Activated naive CD4-positive, alpha-beta T cell (primary cell): ENCODE data around the gene SPAG17.

Experiments used
- DNase-seq, 4 experiments: peaks; one replicate each; lab custom pipeline; 2025; lab: John Stamatoyannopoulos, UW

SPAG17 gene

DNA sequence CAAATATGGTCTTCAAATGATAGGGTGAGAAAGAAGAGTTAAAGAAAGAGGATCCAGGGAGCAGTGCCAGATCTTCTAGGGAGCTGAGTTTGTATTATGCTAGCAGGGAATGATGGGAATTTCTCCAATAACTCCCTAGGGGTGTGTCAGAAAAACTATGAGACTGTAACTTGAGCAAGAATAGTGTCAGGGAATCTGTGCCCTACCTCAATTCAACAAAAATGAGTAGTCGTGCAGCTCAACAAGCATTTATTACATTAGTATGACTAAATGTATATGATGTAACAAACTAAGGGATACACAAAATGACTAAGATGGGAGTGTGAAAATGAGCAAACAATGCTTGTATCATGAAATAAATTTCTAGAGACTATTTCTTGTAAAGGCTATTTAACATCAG is 24.2 kb downstream of the SPAG17 start:
- DNase-seq: no peak

DNA sequence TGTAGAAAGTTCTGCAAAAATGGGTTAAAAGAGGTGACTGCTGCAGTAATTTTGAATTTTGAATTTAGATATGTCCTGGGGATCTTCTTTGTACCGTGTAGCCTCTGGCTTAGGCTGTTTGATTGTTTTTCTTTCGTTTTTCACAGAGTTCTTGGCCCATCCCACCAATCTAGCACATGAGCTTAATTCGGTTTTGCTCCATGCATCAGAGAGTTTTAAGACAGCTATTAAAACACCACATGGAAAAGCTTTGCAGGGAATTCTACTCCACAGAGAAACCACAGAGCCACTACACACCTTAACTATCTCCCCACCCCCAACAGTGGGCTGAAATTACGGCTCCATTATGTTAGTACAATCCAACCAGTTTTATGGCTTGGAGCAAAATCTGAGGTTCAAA is 25.5 kb downstream of the SPAG17 start:
- DNase-seq: no peak

DNA sequence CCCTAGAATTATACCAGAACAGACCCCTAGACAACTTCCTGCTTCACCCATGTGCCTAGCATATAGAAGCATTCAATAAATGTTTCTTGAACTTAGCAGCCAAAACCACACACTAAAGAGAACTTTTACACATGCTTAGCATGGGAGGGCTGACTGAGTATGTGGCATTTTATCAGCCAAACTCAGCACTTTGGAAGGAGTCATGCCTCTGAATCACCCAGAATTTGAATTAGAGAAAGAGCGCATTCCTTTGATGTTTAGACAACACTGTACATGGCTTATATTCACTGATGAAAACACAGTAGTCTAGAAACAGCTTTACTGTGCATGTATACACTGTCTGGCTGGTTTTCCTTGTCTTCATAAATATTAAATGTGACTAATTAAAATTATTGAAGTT is 26.1 kb downstream of the SPAG17 start:
- DNase-seq: no peak

DNA sequence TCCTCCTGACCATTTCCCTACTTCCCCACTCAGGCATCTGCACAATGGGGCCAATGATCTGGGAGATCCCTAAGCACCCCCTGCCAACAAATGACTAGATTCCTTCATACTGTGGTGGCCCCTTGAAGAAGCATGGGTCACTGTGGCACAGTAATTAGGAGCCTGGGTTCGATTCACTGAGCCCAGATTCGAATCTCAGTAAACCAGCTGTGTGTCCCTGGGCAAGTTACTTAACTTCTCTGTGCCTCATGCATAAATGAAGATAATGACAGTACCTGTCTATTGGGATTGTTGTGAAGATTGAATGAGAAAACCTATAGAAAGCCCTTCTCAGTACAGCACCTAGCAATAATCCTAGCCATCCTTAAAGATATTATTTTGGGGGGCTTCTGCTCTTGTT is 27.5 kb downstream of the SPAG17 start:
- no peak for DNase-seq

DNA sequence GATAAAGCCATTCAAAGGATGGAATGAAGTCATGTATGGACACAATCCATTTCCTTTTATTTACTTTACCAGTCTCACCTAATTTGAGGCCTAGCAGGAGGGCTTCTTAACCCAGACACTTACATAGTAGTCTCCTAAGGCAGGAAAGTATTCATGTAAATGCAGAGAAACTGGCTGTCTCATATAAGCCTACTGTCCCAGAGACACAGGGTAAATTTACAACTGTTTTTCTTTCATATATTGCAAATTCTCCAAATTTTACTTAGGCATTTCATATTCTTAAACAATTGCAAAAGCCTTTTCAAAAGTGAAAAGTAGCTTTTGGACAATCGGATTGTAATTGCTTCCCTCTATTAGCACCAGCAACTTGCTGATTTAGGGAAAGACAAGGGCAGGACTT is 29.9 kb downstream of the SPAG17 start:
- DNase-seq: no peak

DNA sequence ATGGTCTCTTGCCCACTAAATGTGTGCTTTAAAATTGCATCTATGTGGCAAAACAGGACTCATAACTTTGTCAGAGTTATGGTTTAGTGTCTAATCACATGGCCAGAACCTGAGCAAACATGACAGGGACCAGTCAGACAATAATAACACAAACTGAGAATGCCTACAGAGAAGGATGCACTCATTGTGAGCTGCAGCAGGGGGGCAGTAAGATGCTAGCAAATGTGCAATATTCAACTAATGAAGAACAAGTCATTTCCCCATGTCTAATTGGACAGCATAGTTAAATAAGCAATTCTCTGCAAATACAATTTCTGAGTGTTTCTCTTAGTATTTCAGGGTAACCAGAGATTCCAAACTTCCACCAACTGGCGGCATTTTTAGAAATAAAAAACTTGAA is 30.8 kb downstream of the SPAG17 start:
- DNase-seq: no peak

DNA sequence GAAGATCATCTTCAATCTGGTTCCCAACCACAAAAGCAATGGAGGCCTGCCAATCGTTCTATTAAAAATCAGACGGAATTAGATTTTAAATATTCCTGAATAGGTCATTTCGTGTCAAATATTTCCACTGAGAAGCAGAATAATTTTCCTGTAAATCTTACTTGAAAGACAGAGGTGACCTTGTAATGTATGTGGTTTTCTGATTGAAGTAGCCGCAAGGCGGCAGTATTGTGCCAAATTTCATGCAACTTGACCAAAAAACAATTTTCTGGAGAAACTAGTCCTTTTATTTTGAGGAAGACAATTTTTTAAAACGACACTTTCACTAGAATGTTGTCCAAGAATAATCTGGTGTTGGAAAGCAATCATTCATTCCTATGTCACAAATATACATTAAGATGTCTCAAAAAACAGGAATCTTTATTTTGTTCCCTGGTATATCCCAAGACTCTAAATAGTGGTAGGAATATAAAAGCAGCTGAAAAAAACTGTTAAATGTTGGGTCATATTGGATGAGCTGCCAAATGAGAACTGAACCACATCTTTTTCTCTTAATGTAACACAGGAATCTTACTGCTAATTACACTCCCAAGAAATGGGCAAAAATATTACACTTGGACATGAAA is 33.6 kb downstream of the SPAG17 start:
- DNase-seq: no peak

DNA sequence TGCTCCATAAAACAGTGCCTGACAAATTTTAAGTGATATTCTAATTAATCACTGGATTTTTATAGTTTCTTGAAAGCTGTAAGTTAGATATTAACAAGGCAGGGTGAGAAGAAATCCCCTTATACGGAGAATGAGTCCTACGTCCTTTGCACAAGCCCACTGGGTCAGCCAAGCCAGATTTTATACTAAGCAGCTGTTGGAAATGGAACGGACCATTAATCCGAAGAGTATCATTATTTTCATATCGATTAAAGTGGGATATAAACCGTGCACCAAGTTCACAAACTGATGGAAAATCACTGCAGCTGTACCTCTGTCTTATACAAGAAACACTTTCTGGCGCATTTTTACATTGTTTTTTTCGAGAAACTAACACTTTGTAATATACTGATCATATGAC is 35.2 kb downstream of the SPAG17 start:
- no peak for DNase-seq

DNA sequence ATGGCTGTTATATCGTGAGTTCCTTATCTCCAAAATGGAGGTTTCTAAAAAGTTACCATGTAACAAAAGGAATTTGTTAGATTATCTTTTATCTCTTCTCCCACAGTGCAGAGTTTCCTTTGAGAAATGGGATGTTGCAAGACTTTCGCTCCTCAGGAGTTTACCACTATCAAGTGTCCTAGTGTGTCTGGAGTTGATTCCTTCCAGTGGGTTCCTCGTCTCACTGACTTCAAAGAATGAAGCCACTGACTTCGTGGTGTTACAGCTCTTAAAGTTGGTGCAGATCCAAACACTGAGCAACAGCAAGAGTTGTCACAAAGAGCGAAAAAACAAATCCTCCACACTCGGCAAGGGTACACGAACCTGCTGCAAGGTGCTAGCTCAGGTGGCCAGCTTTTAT is 37.0 kb downstream of the SPAG17 start:
- no peak for DNase-seq

DNA sequence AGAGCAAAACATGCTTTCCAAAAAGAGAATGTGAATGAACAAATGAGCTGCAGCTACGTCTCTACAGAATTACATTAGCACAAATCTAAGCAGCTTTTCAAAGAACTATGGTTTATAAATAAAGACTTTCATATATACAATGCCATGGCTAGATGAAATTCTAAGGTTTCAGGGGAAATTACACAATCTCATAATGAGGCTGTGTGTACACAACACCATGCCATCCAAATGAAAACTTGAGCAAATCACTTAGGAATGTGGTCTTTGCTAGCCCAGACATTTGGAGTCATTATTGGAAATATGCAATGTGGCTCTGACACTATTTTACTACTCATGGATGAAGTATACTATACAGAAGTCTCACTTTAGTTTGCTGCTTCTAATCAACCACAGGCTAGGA is 37.5 kb downstream of the SPAG17 start:
- no peak for DNase-seq

DNA sequence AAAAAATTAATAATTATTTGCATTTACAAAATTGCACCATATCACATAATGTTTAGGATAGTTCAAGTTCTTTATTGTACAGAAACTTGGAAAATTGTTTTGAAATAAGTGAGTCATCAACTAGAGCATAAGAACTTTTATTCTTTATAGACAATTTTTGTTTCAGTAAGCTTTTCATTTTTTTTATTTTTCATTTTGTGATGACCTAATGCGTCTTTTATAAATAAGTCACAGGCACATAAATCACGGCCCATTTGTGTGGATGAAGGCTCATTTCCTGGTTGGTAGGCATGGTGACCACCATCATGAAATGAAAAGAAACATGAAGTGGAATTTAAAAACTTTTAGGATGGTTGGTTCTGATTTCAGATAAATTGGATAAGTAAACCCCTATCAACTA is 39.3 kb downstream of the SPAG17 start:
- no peak for DNase-seq

DNA sequence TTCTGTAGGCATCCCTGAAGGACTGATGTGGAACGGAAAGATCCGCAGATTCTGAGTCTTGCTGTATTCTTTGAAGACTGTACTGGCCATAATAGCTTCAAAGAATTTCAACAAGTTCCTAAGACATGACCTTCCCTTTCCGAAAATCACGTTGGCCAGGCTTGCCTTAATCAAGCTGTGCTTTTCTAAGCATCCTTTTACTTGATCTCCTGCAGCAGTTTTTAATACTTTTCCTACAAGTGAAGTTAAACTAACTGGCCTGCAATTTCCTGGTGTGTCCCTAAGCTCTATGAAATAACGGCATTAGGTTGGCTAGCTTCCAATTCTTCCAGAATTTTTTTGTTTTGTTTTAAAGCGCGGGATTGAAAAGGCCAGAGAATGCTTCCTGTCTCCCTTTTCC is 40.3 kb downstream of the SPAG17 start:
- no peak for DNase-seq

DNA sequence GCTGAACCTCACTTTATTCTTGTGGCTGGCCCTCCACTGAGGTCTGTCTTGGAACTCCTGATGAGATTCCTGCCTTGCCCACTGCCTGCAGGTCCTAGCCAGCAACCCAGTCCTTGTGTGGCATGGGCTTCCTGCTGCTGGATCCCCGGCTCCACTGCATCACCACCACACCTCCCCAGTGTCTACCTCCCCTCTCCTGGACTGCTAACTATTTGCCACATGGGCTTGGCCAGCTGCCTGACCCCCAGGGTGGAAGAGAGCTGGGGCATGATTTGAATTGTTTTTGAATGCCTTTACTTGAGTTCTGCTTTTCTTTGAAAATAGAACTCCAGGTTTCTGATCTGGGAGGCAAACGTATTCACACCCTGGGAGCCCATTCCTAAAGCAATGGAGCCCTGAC is 41.2 kb downstream of the SPAG17 start:
- no peak for DNase-seq

DNA sequence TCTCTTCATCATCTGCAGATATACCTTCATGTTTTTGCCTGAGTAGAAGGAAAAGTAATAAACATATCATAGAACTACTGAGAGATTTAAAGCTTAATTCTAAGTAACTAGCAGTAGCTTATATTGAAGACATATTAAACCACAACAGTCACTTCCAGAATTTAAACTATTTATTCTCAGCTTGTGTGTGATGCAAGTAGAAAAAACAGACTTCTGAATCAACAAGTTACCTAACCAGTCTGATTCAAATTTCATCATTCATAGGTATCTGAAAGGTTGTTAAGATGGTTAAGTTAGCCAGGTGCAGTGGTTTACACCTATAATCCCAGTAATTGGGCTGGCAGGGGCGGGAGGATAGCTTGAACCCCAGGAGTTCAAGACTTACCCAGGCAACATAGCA is 41.9 kb downstream of the SPAG17 start:
- no peak for DNase-seq

DNA sequence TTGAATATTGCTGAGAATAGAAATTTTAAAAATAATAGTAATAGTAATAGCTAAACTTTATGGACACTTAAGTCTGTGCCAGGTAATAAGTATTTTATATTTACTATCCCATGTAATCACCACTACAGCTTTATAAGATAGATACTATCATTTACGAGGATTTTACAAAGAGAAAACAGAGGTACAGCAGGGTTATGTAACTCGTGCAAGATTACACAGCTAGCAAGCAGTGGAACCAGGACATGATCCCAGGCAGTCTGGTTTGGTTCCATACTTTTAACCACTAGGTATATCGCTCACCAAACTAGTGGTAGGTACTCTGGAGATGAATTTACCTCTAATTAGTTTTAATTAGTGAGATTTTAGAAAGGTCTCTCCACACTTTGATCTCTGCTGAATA is 42.5 kb downstream of the SPAG17 start:
- no peak for DNase-seq

DNA sequence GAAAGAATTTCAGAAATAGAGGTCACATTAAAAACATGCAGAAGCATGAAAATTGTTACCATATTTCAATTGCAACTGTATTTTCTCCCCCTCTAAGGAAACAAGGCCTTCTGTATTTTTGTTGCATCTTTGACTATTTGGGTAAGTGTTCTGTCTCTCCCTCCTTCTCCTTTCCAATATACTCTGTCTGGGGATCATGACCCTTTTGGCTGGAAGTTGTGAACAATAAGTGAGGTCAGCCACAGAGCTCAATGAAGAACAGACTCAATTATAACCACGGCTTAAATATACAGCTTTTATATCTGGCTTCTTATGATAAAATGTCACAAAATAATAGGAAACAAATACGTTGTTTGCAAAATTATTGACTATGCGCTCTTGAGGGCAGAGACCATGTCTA is 47.1 kb downstream of the SPAG17 start:
- no peak for DNase-seq

DNA sequence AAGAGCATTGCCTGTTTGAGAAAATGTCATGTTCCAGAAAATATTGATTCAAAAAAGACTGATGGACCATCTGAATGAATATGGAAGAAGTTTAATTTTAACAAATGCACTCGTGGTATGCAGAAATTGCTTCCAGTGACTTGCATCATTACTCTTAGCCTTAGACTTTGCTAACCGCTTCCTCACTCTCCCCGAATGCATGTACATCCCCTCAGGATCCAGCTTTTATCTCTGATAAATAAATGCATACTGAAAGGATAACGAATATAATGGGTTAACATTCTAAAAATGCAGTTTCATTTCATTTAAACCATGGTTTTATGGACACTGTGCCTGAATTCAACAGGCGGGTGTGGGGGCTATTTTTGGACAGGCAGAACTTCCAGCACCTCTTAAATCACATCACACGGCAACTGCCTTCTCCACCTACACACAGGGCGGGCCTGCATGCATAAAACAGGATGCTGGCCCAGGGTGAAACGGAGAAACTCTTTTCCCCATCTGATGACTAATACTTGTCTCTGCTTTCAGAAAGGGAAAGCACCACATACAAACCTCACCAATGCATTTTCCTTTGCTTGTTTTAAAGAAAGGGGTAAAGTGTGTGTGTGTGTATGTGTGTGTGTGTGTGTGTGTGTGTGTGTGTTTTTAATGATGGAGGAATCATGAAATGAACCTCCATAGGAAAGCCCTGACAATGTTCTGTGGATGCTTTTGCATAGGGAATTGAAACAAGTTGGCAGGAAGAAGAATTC is 48.7 kb downstream of the SPAG17 start:
- DNase-seq: no peak

DNA sequence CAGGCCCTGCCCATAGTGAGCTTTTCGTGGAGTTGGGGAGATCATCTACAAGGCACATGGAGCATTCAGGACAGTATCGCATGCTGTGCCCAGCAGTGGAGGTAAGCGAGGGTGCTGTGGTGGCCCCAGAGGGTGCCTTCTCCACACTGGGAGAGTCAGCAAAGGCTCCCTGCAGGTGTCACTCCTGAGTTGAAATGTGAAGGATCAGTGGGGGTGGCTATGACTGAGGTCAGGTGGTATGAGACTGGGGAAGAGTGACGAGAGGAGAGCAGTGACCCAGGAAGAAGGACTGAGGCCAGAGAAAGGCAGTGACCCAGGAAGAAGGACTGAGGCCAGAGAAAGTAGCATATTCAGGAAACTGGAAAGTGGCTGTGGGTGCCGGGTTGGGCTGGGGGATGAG is 53.0 kb downstream of the SPAG17 start:
- no peak for DNase-seq

DNA sequence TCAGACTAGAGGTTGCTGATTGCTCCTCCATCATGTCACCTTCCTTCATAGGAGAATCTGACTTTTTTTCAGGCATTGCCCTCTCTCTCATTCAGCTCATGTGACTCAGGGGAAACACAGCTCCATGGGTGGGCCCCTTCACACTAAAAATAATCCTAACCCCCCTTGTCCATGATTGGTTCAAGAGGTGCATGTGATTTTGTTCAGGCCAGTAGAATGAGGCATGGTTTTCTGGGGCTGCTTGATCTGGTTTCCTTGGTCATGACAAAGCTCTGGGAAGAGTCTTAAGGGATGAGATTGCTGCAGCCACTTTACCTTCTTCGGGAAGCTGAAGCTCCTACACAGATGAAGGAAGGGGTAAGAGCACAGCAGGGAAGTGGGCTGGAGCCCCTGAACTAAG is 56.3 kb downstream of the SPAG17 start:
- no peak for DNase-seq

DNA sequence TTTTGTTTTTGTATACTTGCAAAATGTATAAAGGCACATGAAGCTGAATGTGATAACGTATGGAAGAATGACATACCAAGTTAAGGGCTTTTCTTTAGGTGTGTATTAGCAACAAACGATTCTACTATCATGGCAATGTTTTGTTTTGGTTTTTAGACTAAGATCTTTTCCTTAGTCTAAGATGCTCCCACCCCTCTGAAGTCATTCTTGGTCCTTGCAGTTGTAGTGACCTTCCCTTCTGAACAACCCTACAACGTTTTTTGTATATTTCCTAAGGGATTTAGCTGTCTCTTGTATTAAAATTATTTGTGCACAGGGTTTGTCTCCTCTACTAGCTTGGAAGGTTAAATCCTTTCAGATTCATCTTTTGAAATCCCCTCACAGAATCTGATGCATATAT is 61.0 kb downstream of the SPAG17 start:
- DNase-seq: no peak

DNA sequence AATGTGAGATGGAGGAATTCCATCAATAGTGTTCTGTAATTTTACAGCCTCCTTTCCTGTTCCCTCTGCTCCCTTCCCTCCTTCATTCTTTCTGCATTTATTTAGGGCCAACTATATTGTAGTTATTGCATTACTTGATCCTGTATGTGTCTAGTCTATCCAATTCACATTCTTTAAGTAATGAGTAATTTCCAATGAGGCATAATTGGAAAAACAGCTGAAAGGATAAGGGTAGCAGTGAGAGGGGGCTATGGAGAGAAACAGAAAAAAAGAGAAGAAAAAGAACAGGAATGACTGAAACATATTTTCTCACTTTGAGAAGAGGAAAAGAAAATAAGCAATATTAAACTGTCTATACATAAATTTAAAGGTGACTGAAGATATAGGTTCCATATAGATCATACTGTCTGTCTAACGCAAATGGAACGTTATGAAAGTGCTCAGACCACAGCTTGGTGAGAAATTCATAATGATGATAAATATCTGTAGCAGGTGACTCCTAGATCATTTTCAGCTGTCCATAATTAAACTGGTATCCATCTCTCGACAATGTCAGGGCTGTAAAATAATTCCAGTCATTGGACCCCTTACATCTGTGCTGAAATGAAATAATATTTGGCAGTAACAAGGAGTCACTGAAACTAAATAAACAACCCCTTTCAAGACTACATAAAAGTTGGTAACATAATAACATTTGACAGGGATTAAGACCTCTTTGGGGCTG is 61.8 kb downstream of the SPAG17 start:
- no peak for DNase-seq

DNA sequence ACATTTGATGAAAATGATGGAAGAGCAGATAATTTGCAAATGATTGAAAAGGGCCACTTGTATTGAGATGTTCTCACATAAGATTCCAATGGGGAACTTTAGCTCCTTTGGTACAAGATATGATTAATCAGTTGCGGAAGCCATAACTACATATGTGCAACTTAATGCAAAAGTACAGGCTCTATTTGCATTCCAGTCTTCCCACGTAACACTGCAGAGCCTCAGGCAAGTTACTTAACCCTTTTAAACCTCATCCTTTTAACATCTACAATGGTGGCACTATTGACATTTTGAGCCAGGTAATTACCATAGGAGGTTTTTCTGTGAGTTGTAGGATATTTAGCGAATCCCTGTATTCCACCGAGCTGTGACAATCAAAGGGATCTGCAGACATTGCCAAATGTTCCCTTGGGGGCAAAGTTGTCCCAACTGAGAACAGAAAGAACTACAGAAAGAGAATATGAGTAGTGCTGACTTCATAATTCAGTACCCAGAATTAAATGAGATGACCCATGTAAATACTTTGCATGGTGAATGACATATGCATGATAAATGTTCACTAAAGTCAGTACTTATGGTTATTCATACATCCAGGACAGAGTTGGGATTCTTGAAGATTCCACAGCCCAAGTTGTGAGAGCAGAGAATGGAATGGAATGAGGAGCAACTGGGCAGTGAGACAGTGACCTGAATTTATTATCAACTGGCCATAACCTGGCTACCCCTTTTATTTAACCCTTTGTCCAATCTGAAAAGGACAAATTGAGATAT is 62.6 kb downstream of the SPAG17 start:
- no peak for DNase-seq
